HCT116 (cell line): ENCODE data around the gene GAGE2A.
"Not testable (repeated sequence)": the region's sequence is repeated elsewhere in the genome, so short reads cannot be mapped to it uniquely, and the experiment has no call there.

Experiments
- CTCF ChIP-seq, 3 experiments: fragments of 200-600 bp in 1 of 3; sonication (generic) in 1 of 3; IDR thresholded peaks in 2 of 3; conservative IDR thresholded peaks in 1 of 3; 2 replicates each; pipeline ENCODE4 v1.5.1; 2012 to 2017; ENCODE audit warnings: low read depth in 2 of 3, low read length in 2 of 3, antibody characterized with exemption in 1 of 3, borderline replicate concordance in 1 of 3, control low read depth in 1 of 3, mild to moderate bottlenecking in 1 of 3, mixed read lengths in 1 of 3, mixed run types in 1 of 3, moderate library complexity in 1 of 3; ENCODE audit not compliant: insufficient read depth in 1 of 3
- EZH2 ChIP-seq: fragments of 200-600 bp; sonication (generic); IDR thresholded peaks from 2 replicates; pipeline ENCODE4 v1.6.1; 2017; ENCODE audit warnings: antibody characterized with exemption, mixed run types
- JUND ChIP-seq: IDR thresholded peaks from 2 replicates; pipeline ENCODE4 v1.6.1; 2012
- MAX ChIP-seq: IDR thresholded peaks from 2 replicates; pipeline ENCODE4 v1.6.1; 2012
- POLR2A ChIP-seq: IDR thresholded peaks from 2 replicates; pipeline ENCODE4 v1.7.0; 2011; ENCODE audit warnings: borderline replicate concordance; ENCODE audit not compliant: insufficient read depth, insufficient read length; ENCODE audit errors: extremely low read depth
- ZFX ChIP-seq: fragments of 450-650 bp; IDR thresholded peaks from 2 replicates; pipeline ENCODE4 v1.6.1; 2017
- ZNF274 ChIP-seq: fragments of 200-500 bp; sonication (Bioruptor generic); IDR thresholded peaks from 2 replicates; pipeline ENCODE4 v1.6.1; 2014; ENCODE audit warnings: mild to moderate bottlenecking, low read depth, low read length, inconsistent platforms

- not testable (repeated sequence) for TF ChIP-seq POLR2A; CTCF (IDR thresholded peaks at IDR 0.05 in 2 of 3, conservative IDR thresholded peaks at IDR 0.05 in 1 of 3; ENCODE audit: borderline replicate concordance in 1 of 3, insufficient read depth in 1 of 3, low read depth in 2 of 3, low read length in 2 of 3); EZH2; JUND; ZNF274; MAX; ZFX
Measured at GRCh38 chrX:49589769-49590478, 628 bp downstream of the GAGE2A start.
